ENCODE results near the gene GRID1. TPM values are rescaled to one million over a fixed set of nuclear protein-coding genes. Genes with fewer than 3 reads are reported as not detected.

GRID1 gene
- total and polyA plus RNA-seq, 5 donors from 2014 or later, result not detected

DNA sequence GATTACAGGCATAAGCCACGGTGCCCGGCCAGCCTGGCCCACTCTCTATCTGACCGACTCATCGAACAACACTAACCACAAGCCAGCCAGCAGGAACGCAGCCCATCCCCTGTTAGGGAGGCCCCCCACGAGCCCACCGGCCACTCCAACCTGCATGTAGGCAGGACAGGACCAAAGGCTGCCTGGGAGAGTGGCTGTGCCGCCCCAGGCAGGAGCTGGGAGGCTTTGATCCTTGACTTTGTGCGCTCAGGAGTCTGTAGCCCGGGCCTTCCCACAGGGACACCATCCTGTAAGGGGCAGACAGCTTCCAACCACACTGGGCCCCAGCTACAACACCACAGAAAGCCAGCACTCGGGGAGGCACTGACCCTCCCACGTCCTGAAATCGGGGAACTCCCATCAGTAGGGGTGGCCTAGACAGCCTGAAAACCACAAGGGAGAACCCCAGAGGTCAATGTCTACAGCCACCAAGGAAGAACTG, 29.4 kb downstream of the GRID1 start:
- Histone ChIP-seq H3K4me3 (ENCODE audit: low read depth, low read length) (no peak overlapping the region), H3K36me3 (ENCODE audit: control insufficient read depth, insufficient read depth, low read length) (no peaks in the 10 kb centered on the region), H3K27me3 (ENCODE audit: control insufficient read depth, insufficient read depth, low read length) (no peaks in the 10 kb centered on the region), H3K27ac (ENCODE audit: insufficient read depth, low read length, poor library complexity, severe bottlenecking) (no peak overlapping the region), H3K9me3 (ENCODE audit: control insufficient read depth in 2 of 2, low read length in 2 of 2) (no peaks in the 10 kb centered on the region), H3K4me1 (ENCODE audit: control insufficient read depth, insufficient read depth, low read length, poor library complexity, severe bottlenecking) (no peaks in the 10 kb centered on the region)
- no peak for ATAC-seq (ENCODE audit: low read depth in 2 of 2)
- Mint-ChIP-seq H3K27ac (no peak overlapping the region), H3K4me1 (no peaks in the 10 kb centered on the region), H3K27me3 (peaks cover 14% of the 10 kb centered on the region), H3K36me3 (no peaks in the 10 kb centered on the region), H3K4me3 (no peak overlapping the region), H3K9me3 (peaks cover 0 to 3% (median 0%) of the 10 kb centered on the region in 7 donors)
- DNase-seq, result no peak

DNA sequence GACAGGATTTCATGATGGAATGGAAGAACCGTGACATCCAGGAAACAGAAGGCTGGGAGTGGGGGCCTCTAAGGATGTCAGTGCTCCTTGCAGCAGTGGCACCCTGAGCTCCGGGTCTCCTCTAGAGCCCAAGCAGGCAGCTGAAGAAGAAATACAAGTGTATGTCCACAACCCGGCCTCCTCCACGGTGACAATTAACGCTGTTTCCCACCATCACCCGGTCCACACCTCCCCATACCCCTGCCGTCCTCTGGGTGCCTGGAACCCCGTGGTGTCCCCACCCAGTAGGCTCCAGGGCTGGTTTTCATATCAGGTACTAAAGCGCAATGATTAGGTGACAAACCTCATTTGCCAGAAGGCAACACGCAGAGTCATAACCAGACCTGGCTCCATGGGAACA, 30.3 kb downstream of the GRID1 start:
- Mint-ChIP-seq H3K27me3 (peaks cover 14% of the 10 kb centered on the region), H3K27ac (no peak overlapping the region), H3K9me3 (peaks cover 0 to 3% (median 0%) of the 10 kb centered on the region in 7 donors), H3K4me1 (no peaks in the 10 kb centered on the region), H3K4me3 (no peak overlapping the region), H3K36me3 (no peaks in the 10 kb centered on the region)
- Histone ChIP-seq H3K27ac (ENCODE audit: insufficient read depth, low read length, poor library complexity, severe bottlenecking) (no peak overlapping the region), H3K36me3 (ENCODE audit: control insufficient read depth, insufficient read depth, low read length) (no peaks in the 10 kb centered on the region), H3K27me3 (ENCODE audit: control insufficient read depth, insufficient read depth, low read length) (no peaks in the 10 kb centered on the region), H3K4me1 (ENCODE audit: control insufficient read depth, insufficient read depth, low read length, poor library complexity, severe bottlenecking) (no peaks in the 10 kb centered on the region), H3K4me3 (ENCODE audit: low read depth, low read length) (no peak overlapping the region), H3K9me3 (ENCODE audit: control insufficient read depth in 2 of 2, low read length in 2 of 2) (no peaks in the 10 kb centered on the region)
- ATAC-seq (ENCODE audit: low read depth in 2 of 2), result no peak
- DNase-seq, result no peak

DNA sequence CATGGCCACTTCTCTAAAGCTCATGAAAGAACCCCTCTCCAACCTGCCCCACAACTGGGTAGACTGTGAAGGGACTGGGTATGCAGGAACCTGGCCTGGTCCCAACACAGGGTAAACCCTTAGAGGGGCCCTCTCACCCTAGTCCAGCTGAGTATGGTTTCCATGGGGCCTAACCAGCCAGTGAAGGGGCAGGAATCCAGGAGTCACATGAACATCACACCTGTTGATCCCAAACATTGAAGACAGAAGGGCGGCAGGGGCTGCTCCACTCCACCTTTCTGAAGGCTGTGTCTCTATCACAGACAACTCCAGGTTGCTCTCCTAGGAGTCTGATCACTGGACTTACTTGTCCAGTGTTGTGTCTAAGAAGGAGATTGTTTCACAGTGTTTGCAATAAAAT, 30.8 kb downstream of the GRID1 start:
- Mint-ChIP-seq H3K27ac (no peak overlapping the region), H3K36me3 (no peaks in the 10 kb centered on the region), H3K4me3 (no peak overlapping the region), H3K27me3 (peaks cover 12% of the 10 kb centered on the region), H3K9me3 (peaks cover 0 to 3% (median 0%) of the 10 kb centered on the region in 7 donors), H3K4me1 (no peaks in the 10 kb centered on the region)
- H3K4me1 ChIP-seq (ENCODE audit: control insufficient read depth, insufficient read depth, low read length, poor library complexity, severe bottlenecking), result no peaks in the 10 kb centered on the region
- no peaks in the 10 kb centered on the region for H3K9me3 ChIP-seq (ENCODE audit: control insufficient read depth in 2 of 2, low read length in 2 of 2)
- no peaks in the 10 kb centered on the region for H3K36me3 ChIP-seq (ENCODE audit: control insufficient read depth, insufficient read depth, low read length)
- no peak for ATAC-seq (ENCODE audit: low read depth in 2 of 2)
- DNase-seq, result no peak
- H3K27ac ChIP-seq (ENCODE audit: insufficient read depth, low read length, poor library complexity, severe bottlenecking), result no peak overlapping the region
- H3K27me3 ChIP-seq (ENCODE audit: control insufficient read depth, insufficient read depth, low read length), result no peaks in the 10 kb centered on the region
- H3K4me3 ChIP-seq (ENCODE audit: low read depth, low read length), result no peak overlapping the region

DNA sequence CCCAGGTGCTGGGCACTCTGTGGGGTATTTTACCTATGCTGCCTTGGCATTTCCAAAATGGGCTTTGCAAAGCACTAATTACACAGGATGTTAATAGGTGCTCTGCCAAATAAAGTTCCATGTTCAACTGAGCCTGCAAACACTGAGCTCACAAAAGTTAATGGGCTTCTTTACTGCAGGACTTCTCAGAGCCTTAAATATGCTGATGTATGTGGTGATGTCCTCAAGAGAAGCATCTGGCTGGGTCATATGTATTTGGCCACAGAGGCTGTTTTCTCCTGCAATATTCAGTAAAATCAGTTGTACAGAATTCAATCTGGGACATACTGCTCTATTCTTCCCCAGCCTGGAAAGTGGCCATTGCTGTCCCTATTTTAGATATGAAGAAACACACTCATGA, 31.3 kb downstream of the GRID1 start:
- Histone ChIP-seq H3K9me3 (ENCODE audit: control insufficient read depth in 2 of 2, low read length in 2 of 2) (no peaks in the 10 kb centered on the region), H3K36me3 (ENCODE audit: control insufficient read depth, insufficient read depth, low read length) (no peaks in the 10 kb centered on the region), H3K27ac (ENCODE audit: insufficient read depth, low read length, poor library complexity, severe bottlenecking) (no peak overlapping the region), H3K4me3 (ENCODE audit: low read depth, low read length) (no peak overlapping the region), H3K27me3 (ENCODE audit: control insufficient read depth, insufficient read depth, low read length) (no peaks in the 10 kb centered on the region), H3K4me1 (ENCODE audit: control insufficient read depth, insufficient read depth, low read length, poor library complexity, severe bottlenecking) (no peaks in the 10 kb centered on the region)
- H3K27ac Mint-ChIP-seq, result no peak overlapping the region
- ATAC-seq (ENCODE audit: low read depth in 2 of 2) (no peak), DNase-seq (no peak)
- peaks cover 0 to 3% (median 0%) of the 10 kb centered on the region in 7 donors for H3K9me3 Mint-ChIP-seq
- H3K36me3 Mint-ChIP-seq, result no peaks in the 10 kb centered on the region
- no peaks in the 10 kb centered on the region for H3K4me1 Mint-ChIP-seq
- no peak overlapping the region for H3K4me3 Mint-ChIP-seq
- peaks cover 11% of the 10 kb centered on the region for H3K27me3 Mint-ChIP-seq

DNA sequence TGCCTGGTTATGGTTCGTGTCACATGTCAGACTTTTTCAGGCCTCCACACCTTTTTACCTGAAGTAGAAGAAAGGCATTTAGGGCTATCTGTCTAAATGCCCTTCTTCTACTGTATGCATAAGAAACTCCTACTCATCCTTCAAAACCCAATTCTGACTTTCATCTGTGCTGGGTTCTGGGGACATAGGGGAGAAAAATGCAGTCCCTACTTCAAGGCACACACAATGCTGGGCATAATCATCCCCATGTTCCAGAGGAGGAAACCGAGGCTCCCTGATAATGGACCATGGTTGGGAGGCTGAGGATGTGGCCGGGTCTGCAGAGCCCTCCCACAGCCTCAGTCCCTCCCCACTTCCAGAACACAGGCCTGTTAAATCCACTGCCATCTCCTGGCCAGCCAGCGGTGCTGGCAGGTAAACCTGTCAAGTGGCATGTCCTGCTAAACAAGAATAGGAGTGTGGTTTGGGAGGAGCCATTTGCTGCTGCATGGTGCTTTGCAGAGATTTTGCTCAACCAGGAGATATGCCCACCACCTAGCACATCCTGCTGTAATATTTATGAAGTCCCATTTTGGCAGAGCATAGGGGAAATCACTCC, 32.0 kb downstream of the GRID1 start:
- no peak for DNase-seq
- Mint-ChIP-seq H3K4me1 (no peaks in the 10 kb centered on the region), H3K9me3 (peaks cover 0 to 3% (median 0%) of the 10 kb centered on the region in 7 donors)

DNA sequence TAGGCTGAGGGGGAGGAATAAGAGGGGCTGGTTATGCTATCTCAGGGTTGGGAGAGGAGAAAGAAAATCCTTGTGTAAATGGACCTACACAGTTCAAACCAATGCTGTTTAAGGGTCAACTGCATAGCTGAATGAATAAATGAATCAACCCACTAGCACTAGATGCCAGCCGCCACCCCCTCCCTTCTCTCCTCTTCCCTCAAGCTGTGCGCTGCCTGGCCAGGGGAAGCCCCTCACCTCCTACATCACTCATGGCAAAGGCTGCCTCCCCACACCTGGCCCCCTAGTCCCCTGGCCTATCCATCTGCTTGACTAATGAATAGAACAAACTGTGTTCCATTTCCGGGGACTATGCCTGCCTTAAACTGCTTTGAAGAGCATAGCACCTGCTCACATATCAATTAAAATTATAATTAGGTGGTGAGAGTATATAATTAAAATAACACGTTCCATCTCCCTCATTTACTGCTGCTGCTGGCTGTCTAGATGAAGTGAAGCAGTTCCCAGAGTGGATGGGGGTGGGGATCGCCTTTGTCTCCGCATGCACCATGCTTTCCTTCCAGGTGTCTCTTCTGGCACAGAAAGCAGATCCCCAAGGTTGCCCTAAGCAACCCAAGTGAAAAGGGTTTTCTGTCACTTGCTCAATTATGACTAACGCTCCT, 32.6 kb downstream of the GRID1 start:
- no peak overlapping the region for H3K27ac ChIP-seq (ENCODE audit: insufficient read depth, low read length, poor library complexity, severe bottlenecking)
- DNase-seq (no peak), ATAC-seq (ENCODE audit: low read depth in 2 of 2) (no peak)
- H3K4me1 Mint-ChIP-seq, result no peaks in the 10 kb centered on the region
- H3K27me3 Mint-ChIP-seq, result peaks cover 11% of the 10 kb centered on the region
- no peak overlapping the region for H3K4me3 Mint-ChIP-seq
- no peak overlapping the region for H3K4me3 ChIP-seq (ENCODE audit: low read depth, low read length)
- no peaks in the 10 kb centered on the region for H3K9me3 ChIP-seq (ENCODE audit: control insufficient read depth in 2 of 2, low read length in 2 of 2)
- no peaks in the 10 kb centered on the region for H3K4me1 ChIP-seq (ENCODE audit: control insufficient read depth, insufficient read depth, low read length, poor library complexity, severe bottlenecking)
- no peaks in the 10 kb centered on the region for H3K36me3 ChIP-seq (ENCODE audit: control insufficient read depth, insufficient read depth, low read length)
- no peaks in the 10 kb centered on the region for H3K27me3 ChIP-seq (ENCODE audit: control insufficient read depth, insufficient read depth, low read length)
- no peak overlapping the region for H3K27ac Mint-ChIP-seq
- peaks cover 0 to 1% (median 0%) of the 10 kb centered on the region in 7 donors for H3K9me3 Mint-ChIP-seq
- H3K36me3 Mint-ChIP-seq, result no peaks in the 10 kb centered on the region

More for the DNA sequence above, 32.0 kb downstream of the GRID1 start:
- no peaks in the 10 kb centered on the region for H3K36me3 Mint-ChIP-seq
- no peak overlapping the region for H3K27ac Mint-ChIP-seq
- no peak overlapping the region for H3K27ac ChIP-seq (ENCODE audit: insufficient read depth, low read length, poor library complexity, severe bottlenecking)
- H3K9me3 ChIP-seq (ENCODE audit: control insufficient read depth in 2 of 2, low read length in 2 of 2), result no peaks in the 10 kb centered on the region
- ATAC-seq (ENCODE audit: low read depth in 2 of 2), result no peak
- H3K4me3 ChIP-seq (ENCODE audit: low read depth, low read length), result no peak overlapping the region
- H3K27me3 ChIP-seq (ENCODE audit: control insufficient read depth, insufficient read depth, low read length), result no peaks in the 10 kb centered on the region
- no peaks in the 10 kb centered on the region for H3K36me3 ChIP-seq (ENCODE audit: control insufficient read depth, insufficient read depth, low read length)
- H3K27me3 Mint-ChIP-seq, result peaks cover 11% of the 10 kb centered on the region
- H3K4me3 Mint-ChIP-seq, result no peak overlapping the region
- no peaks in the 10 kb centered on the region for H3K4me1 ChIP-seq (ENCODE audit: control insufficient read depth, insufficient read depth, low read length, poor library complexity, severe bottlenecking)

DNA sequence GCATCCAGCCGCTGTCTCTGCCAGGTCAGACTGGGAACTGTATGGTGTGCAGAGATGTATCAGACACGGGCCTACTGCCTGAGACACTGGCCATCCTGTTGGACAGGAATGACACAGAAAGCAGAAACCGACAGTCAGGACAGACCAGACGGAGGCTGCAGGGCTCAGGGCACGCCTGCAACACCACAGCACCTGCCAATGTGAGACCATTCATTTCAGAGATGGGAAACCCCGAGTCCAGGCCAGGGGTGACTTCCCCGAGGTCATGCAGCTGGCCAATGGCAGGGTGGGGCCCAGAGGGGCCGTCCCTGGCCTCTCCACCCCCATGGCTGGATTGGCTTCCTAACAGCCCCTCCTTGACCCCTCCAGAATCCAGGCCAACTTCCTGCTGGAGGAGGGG, 34.7 kb downstream of the GRID1 start:
- H3K4me1 ChIP-seq (ENCODE audit: control insufficient read depth, insufficient read depth, low read length, poor library complexity, severe bottlenecking), result no peaks in the 10 kb centered on the region
- H3K36me3 ChIP-seq (ENCODE audit: control insufficient read depth, insufficient read depth, low read length), result no peaks in the 10 kb centered on the region
- H3K27me3 ChIP-seq (ENCODE audit: control insufficient read depth, insufficient read depth, low read length), result no peaks in the 10 kb centered on the region
- ATAC-seq (ENCODE audit: low read depth in 2 of 2), result no peak
- Mint-ChIP-seq H3K4me1 (no peaks in the 10 kb centered on the region), H3K9me3 (no peaks in the 10 kb centered on the region), H3K4me3 (no peak overlapping the region), H3K36me3 (no peaks in the 10 kb centered on the region), H3K27me3 (peaks cover 11% of the 10 kb centered on the region), H3K27ac (no peak overlapping the region)
- no peaks in the 10 kb centered on the region for H3K9me3 ChIP-seq (ENCODE audit: control insufficient read depth in 2 of 2, low read length in 2 of 2)
- DNase-seq, result no peak
- no peak overlapping the region for H3K4me3 ChIP-seq (ENCODE audit: low read depth, low read length)
- no peak overlapping the region for H3K27ac ChIP-seq (ENCODE audit: insufficient read depth, low read length, poor library complexity, severe bottlenecking)

Measured in CD4-positive, CD25-positive, alpha-beta regulatory T cell (primary cell).